Activated CD8-positive, alpha-beta T cell treated with anti-CD3 and anti-CD28 coated beads for 36 hours (primary cell): ENCODE results near the gene CD247. TPM values are rescaled to one million over a fixed set of nuclear protein-coding genes. Genes with fewer than 3 reads are reported as not detected.

Experiments used
- ATAC-seq: fragments of 200-7000 bp; cut with Tn5 transposase; one replicate; pipeline ENCODE4 v1.10.0; 2021; ENCODE audit warnings: mild to moderate bottlenecking, moderate library complexity
- CTCF ChIA-PET: fragments of 350-600 bp; sonication (Branson Sonifier 250); formaldehyde crosslinking; loops from one replicate; lab custom pipeline; 2021; ENCODE audit warnings: antibody characterized with exemption; lab: Charles Lee
- POLR2A ChIA-PET: fragments of 350-600 bp; sonication (Branson Sonifier 250); formaldehyde crosslinking; loops from one replicate; lab custom pipeline; 2021; ENCODE audit warnings: antibody characterized with exemption; lab: Charles Lee
- DNase-seq: peaks from one replicate; pipeline ENCODE4 v3.0.0-alpha.2; 2020
- H3K27ac Mint-ChIP-seq: one replicate; pipeline ENCODE4 v1.8.0; 2021; ENCODE audit warnings: mild to moderate bottlenecking, mixed read lengths
- H3K27me3 Mint-ChIP-seq: one replicate; pipeline ENCODE4 v1.8.0; 2021; ENCODE audit warnings: mixed read lengths
- H3K36me3 Mint-ChIP-seq: one replicate; pipeline ENCODE4 v1.8.0; 2021; ENCODE audit warnings: low read depth, mixed read lengths
- H3K4me1 Mint-ChIP-seq: one replicate; pipeline ENCODE4 v1.8.0; 2021; ENCODE audit warnings: low read depth, mixed read lengths
- H3K4me3 Mint-ChIP-seq: one replicate; pipeline ENCODE4 v1.8.0; 2021; ENCODE audit warnings: mild to moderate bottlenecking, moderate library complexity, mixed read lengths
- H3K9me3 Mint-ChIP-seq: one replicate; pipeline ENCODE4 v1.8.0; 2021; ENCODE audit warnings: mixed read lengths
- CTCF ChIP-seq: fragments of 200-600 bp; IDR thresholded peaks from one replicate; pipeline ENCODE4 v1.8.0; 2022; ENCODE audit warnings: antibody characterized with exemption, mild to moderate bottlenecking
- intact Hi-C: fragments of 100-400 bp; cut with micrococcal nuclease; formaldehyde crosslinking; loops from one replicate; pipeline ENCODE4 v1.10.0; 2022
- total RNA-seq, 2 experiments: library from RNA; stranded (reverse); gene quantifications; one replicate each; pipeline ENCODE4 v1.2.3, GENCODE V29; 2021

The CD247 gene
- total RNA-seq, 2 experiments from 2014 or later: 224 to 229 TPM

GRCh38 chr1:167473761-167474160, 44.6 kb downstream of the CD247 start:
- no peak for TF ChIP-seq CTCF
- POLR2A ChIA-PET: interaction anchor here (0.9 to 3.1 kb wide), 14 partner anchors 8 to 201 kb away, joined by 3 to 12 read pairs (median 4); partner anchors contain the start of gene CD247
- H3K27ac Mint-ChIP-seq: peak overlapping the region; percentile 86
- CTCF ChIA-PET: interaction anchor here (1.0 to 2.1 kb wide), 10 partner anchors 9 to 60 kb away, joined by 3 to 12 read pairs (median 5); partner anchors contain the start of gene CD247
- H3K9me3 Mint-ChIP-seq: peaks cover 2% of the 10 kb centered on the region
- intact Hi-C loops: no loop called here
- H3K27me3 Mint-ChIP-seq: no peaks in the 10 kb centered on the region
- H3K4me3 Mint-ChIP-seq: peak overlapping the region; percentile 59
- peaks cover 62% of the 10 kb centered on the region for H3K36me3 Mint-ChIP-seq
- DNase-seq (peak; percentile 50), ATAC-seq (peak; percentile 68)
- H3K4me1 Mint-ChIP-seq: peaks cover 88% of the 10 kb centered on the region

DNA sequence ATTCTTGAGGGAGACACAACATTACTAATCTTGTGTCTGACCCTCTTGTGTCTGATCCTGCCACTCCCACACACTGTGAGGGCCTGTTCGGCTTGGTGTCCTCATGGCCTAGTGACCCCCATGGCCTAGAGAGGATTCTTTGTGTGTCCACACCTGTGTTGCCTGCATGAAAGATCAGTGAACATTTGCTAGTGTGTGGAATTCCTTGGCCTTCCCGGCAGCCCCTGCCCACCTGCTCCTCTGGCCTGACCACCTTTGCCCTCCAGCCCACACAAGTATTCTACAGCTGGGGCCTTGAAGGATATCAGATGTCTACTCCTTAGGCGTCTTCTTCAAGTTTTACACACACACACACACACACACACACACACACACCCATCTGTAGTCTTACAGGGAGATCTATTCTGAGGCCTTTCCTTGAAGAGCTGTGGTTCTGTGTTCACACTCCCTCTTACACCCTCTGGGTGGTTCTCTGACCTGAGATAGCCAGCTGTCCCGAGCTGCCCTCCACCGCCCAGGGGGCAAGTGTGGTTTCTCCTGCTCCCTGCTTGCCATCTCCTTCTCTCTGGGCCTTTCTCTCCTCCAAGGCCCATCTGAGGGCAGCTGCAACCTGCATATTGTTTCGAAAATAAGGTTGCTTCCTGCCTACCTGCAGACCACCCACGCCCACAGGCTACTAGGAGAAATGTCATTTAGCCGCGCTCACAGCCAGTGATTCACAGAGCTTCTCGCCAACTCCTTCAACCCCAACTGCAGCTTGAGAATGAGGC, 45.4 kb downstream of the CD247 start:
- TF ChIP-seq CTCF: no peak
- H3K27me3 Mint-ChIP-seq: no peaks in the 10 kb centered on the region
- ATAC-seq (peak; percentile 60), DNase-seq (peak; percentile 89)
- H3K9me3 Mint-ChIP-seq: peaks cover 2% of the 10 kb centered on the region
- POLR2A ChIA-PET: interaction anchor here (0.9 to 3.1 kb wide), 15 partner anchors 9 to 202 kb away, joined by 3 to 12 read pairs (median 5); partner anchors contain the start of gene CD247
- CTCF ChIA-PET: interaction anchor here (1.0 to 2.1 kb wide), 11 partner anchors 9 to 61 kb away, joined by 3 to 12 read pairs (median 5); partner anchors contain the start of gene CD247
- H3K27ac Mint-ChIP-seq: peak overlapping the region; percentile 86
- peak overlapping the region; percentile 59 for H3K4me3 Mint-ChIP-seq
- peaks cover 63% of the 10 kb centered on the region for H3K36me3 Mint-ChIP-seq
- peaks cover 89% of the 10 kb centered on the region for H3K4me1 Mint-ChIP-seq
- intact Hi-C loops: no loop called here

GRCh38 chr1:167471568-167471967, 46.8 kb downstream of the CD247 start:
- Mint-ChIP-seq H3K27ac (peak overlapping the region; percentile 69), H3K27me3 (no peaks in the 10 kb centered on the region), H3K36me3 (peaks cover 57% of the 10 kb centered on the region), H3K9me3 (no peaks in the 10 kb centered on the region), H3K4me1 (peaks cover 84% of the 10 kb centered on the region), H3K4me3 (no peak overlapping the region)
- ChIA-PET POLR2A (interaction anchor here (1.2 kb wide), 1 partner anchor 16 kb away, joined by 3 read pairs; no protein-coding TSS in a partner anchor), CTCF (interaction anchor here (0.7 to 2.0 kb wide), 5 partner anchors 16 to 62 kb away, joined by 3 to 10 read pairs (median 4); no protein-coding TSS in a partner anchor)
- intact Hi-C loops: no loop called here
- TF ChIP-seq CTCF: no peak
- no peak for ATAC-seq
- DNase-seq: no peak

DNA sequence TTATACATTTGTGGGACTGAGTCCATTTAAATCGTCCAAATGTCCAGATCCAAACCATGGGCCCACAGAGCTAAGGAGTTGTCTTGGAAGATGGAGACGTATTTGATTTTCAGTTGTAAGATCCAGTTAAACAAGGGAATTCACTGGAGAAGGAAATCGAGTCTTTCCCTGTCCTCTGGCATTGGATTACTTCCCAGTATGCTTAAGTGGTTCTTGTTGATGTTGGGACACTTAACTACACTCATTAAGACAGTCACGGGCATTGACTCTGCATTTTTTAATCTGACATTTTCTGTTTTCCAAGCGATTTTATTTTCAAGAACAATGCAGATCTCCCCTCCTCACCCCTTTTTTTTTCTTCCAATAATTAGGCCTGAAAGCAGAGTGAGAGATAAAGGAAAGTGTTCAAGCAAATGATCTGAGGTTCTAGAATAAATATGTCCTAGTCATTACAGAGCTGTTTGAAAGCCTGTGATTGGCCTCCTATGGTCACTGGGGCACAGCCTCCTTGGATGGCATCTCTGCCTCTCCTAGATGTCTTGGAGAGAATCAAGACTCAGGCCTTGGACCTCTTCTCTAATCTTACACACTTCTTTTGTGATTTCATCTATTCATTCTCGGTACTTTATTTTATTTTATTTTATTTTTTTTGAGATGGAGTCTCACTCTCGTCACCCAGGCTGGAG, 48.9 kb downstream of the CD247 start:
- ChIA-PET POLR2A (interaction anchor here (0.6 to 4.2 kb wide), 6 partner anchors 12 to 47 kb away, joined by 3 to 28 read pairs (median 6); no protein-coding TSS in a partner anchor), CTCF (interaction anchor here (2.0 to 2.2 kb wide), 2 partner anchors 14 to 64 kb away, joined by 9 to 10 read pairs; no protein-coding TSS in a partner anchor)
- Mint-ChIP-seq H3K9me3 (no peaks in the 10 kb centered on the region), H3K27me3 (no peaks in the 10 kb centered on the region), H3K4me3 (no peak overlapping the region), H3K4me1 (peaks cover 84% of the 10 kb centered on the region), H3K36me3 (peaks cover 65% of the 10 kb centered on the region), H3K27ac (peak overlapping the region; percentile 83)
- no peak for TF ChIP-seq CTCF
- intact Hi-C loops: no loop called here
- DNase-seq: no peak
- no peak for ATAC-seq
